ENCODE data around the gene HINT3. TPM values are rescaled to one million over a fixed set of nuclear protein-coding genes. Genes with fewer than 3 reads are reported as not detected.
"Not testable (repeated sequence)": the region's sequence is repeated elsewhere in the genome, so short reads cannot be mapped to it uniquely, and the experiment has no call there.

Gene HINT3
- total RNA-seq, 4 donors from 2014 or later: 12.5 to 27.0 (median 16.6) TPM

- WGBS: 58% methylated on average over 1 of the region's 1 CpG
- Histone ChIP-seq H3K36me3 (no peaks in the 10 kb centered on the region), H3K27ac (peak overlapping the region; percentile 55), H3K9me3 (no peaks in the 10 kb centered on the region), H3K4me1 (peaks cover 70% of the 10 kb centered on the region), H3K27me3 (no peaks in the 10 kb centered on the region), H3K4me3 (no peak overlapping the region)
- DNase-seq (ENCODE audit: low spot score in 2 of 2): no peak
- no peak for TF ChIP-seq CTCF (IDR thresholded peaks at IDR 0.05)
- TF ChIP-seq EP300 (IDR thresholded peaks at IDR 0.05): no peak
- TF ChIP-seq POLR2AphosphoS5 (IDR thresholded peaks at IDR 0.05): no peak
- no peak for TF ChIP-seq POLR2A (IDR thresholded peaks at IDR 0.05)
These were observed 11.0 kb upstream of the HINT3 start for GRCh38 chr6:125945378-125946141.

GRCh38 chr6:125947615-125948014, 9.0 kb upstream of the HINT3 start:
- Histone ChIP-seq H3K27me3 (no peaks in the 10 kb centered on the region), H3K4me1 (peaks cover 52% of the 10 kb centered on the region), H3K9me3 (no peaks in the 10 kb centered on the region), H3K36me3 (no peaks in the 10 kb centered on the region), H3K27ac (no peak overlapping the region), H3K4me3 (no peak overlapping the region)
- TF ChIP-seq EP300 (IDR thresholded peaks at IDR 0.05) (no peak), POLR2AphosphoS5 (IDR thresholded peaks at IDR 0.05) (no peak)
- WGBS: 42% methylated on average over 2 of the region's 2 CpGs
- no peak for DNase-seq (ENCODE audit: low spot score in 2 of 2)

GRCh38 chr6:125948455-125948854, 8.1 kb upstream of the HINT3 start:
- H3K27ac ChIP-seq: no peak overlapping the region
- H3K27me3 ChIP-seq: no peaks in the 10 kb centered on the region
- DNase-seq (ENCODE audit: low spot score in 2 of 2): no peak
- H3K4me1 ChIP-seq: peaks cover 44% of the 10 kb centered on the region
- no peaks in the 10 kb centered on the region for H3K36me3 ChIP-seq
- WGBS: 92% methylated on average over 3 of the region's 3 CpGs
- H3K9me3 ChIP-seq: no peaks in the 10 kb centered on the region
- no peak for TF ChIP-seq POLR2A (IDR thresholded peaks at IDR 0.05)
- TF ChIP-seq CTCF (IDR thresholded peaks at IDR 0.05): no peak
- TF ChIP-seq EP300 (IDR thresholded peaks at IDR 0.05): no peak
- TF ChIP-seq POLR2AphosphoS5 (IDR thresholded peaks at IDR 0.05): no peak
- H3K4me3 ChIP-seq: no peak overlapping the region

GRCh38 chr6:125949069-125949468, 7.5 kb upstream of the HINT3 start:
- Histone ChIP-seq H3K4me3 (no peak overlapping the region), H3K4me1 (peaks cover 37% of the 10 kb centered on the region), H3K36me3 (no peaks in the 10 kb centered on the region), H3K27me3 (no peaks in the 10 kb centered on the region), H3K9me3 (no peaks in the 10 kb centered on the region), H3K27ac (no peak overlapping the region)
- 92% methylated on average over 2 of the region's 2 CpGs for WGBS
- no peak for DNase-seq (ENCODE audit: low spot score in 2 of 2)
- TF ChIP-seq POLR2A (IDR thresholded peaks at IDR 0.05) (no peak), POLR2AphosphoS5 (IDR thresholded peaks at IDR 0.05) (no peak), CTCF (IDR thresholded peaks at IDR 0.05) (no peak), EP300 (IDR thresholded peaks at IDR 0.05) (no peak)

- Histone ChIP-seq H3K4me1 (peaks cover 25% of the 10 kb centered on the region), H3K27ac (no peak overlapping the region), H3K4me3 (no peak overlapping the region), H3K27me3 (no peaks in the 10 kb centered on the region), H3K9me3 (no peaks in the 10 kb centered on the region), H3K36me3 (no peaks in the 10 kb centered on the region)
- WGBS: 49% methylated on average over 6 of the region's 6 CpGs
- TF ChIP-seq POLR2AphosphoS5 (IDR thresholded peaks at IDR 0.05) (no peak), POLR2A (IDR thresholded peaks at IDR 0.05) (no peak)
- no peak for DNase-seq (ENCODE audit: low spot score in 2 of 2)
These were observed 6.3 kb upstream of the HINT3 start for GRCh38 chr6:125950293-125950692.

- H3K27me3 ChIP-seq; H3K27ac ChIP-seq; H3K9me3 ChIP-seq; H3K4me3 ChIP-seq; H3K36me3 ChIP-seq; DNase-seq (ENCODE audit: low spot score in 2 of 2): not testable (repeated sequence)
- WGBS: 89% methylated on average over 6 of the region's 6 CpGs
- peaks cover 21% of the 10 kb centered on the region for H3K4me1 ChIP-seq
These were observed 5.9 kb upstream of the HINT3 start for GRCh38 chr6:125950716-125951115.

GRCh38 chr6:125951323-125951722, 5.2 kb upstream of the HINT3 start:
- H3K36me3 ChIP-seq: no peaks in the 10 kb centered on the region
- DNase-seq (ENCODE audit: low spot score in 2 of 2): no peak
- WGBS: 86% methylated on average over 1 of the region's 1 CpG

More at GRCh38 chr6:125951323-125951722, 5.2 kb upstream of the HINT3 start:
- Histone ChIP-seq H3K9me3 (no peaks in the 10 kb centered on the region), H3K4me1 (peaks cover 20% of the 10 kb centered on the region), H3K27me3 (no peaks in the 10 kb centered on the region), H3K4me3 (no peak overlapping the region), H3K27ac (no peak overlapping the region)
- no peak for TF ChIP-seq POLR2AphosphoS5 (IDR thresholded peaks at IDR 0.05)
- TF ChIP-seq POLR2A (IDR thresholded peaks at IDR 0.05): no peak
- TF ChIP-seq EP300 (IDR thresholded peaks at IDR 0.05): no peak
- no peak for TF ChIP-seq CTCF (IDR thresholded peaks at IDR 0.05)

Data from suprapubic skin (tissue), 4 donors.